ENCODE data around the gene ASB13. TPM values are rescaled to one million over a fixed set of nuclear protein-coding genes. Genes with fewer than 3 reads are reported as not detected.

Gene ASB13
- total RNA-seq, 1 experiment from 2014 or later, result 13.8 TPM

- Histone ChIP-seq H3K56ac (ENCODE audit: insufficient read length, low read depth, low read length) (no peak overlapping the region), H4K8ac (replicated peaks; ENCODE audit: insufficient read length, low read depth, low read length) (peak overlapping the region; percentile 45), H4K5ac (ENCODE audit: insufficient read length, low read depth, low read length) (no peak overlapping the region), H3K18ac (ENCODE audit: insufficient read length, low read depth, low read length) (no peak overlapping the region), H3K23me2 (ENCODE audit: insufficient read length, low read depth, low read length, poor library complexity, severe bottlenecking) (no peaks in the 10 kb centered on the region), H4K91ac (ENCODE audit: insufficient read length, low read depth, low read length) (no peak overlapping the region), H3K4me2 (ENCODE audit: insufficient read depth, insufficient read length, low read length) (no peak overlapping the region), H3K4ac (ENCODE audit: low read depth, low read length) (no peak overlapping the region), H2BK15ac (ENCODE audit: low read depth, low read length) (no peak overlapping the region), H3K9me3 (ENCODE audit: control insufficient read depth, low read depth, low read length) (no peaks in the 10 kb centered on the region), H2BK12ac (ENCODE audit: insufficient read length, low read depth, low read length) (no peak overlapping the region), H3T11ph (ENCODE audit: low read length) (no peak overlapping the region), H2AK5ac (ENCODE audit: insufficient read length, low read length) (no peak overlapping the region), H3K4me1 (ENCODE audit: insufficient read depth, low read length) (no peaks in the 10 kb centered on the region), H2AFZ (ENCODE audit: low read length) (no peak overlapping the region), H3K27ac (ENCODE audit: insufficient read length, low read depth, low read length) (no peak overlapping the region), H3K23ac (ENCODE audit: insufficient read length, low read depth, low read length) (no peak overlapping the region), H3K27me3 (ENCODE audit: insufficient read depth, low read length) (no peaks in the 10 kb centered on the region), H3K79me2 (ENCODE audit: insufficient read depth, low read length) (no peaks in the 10 kb centered on the region), H2BK120ac (ENCODE audit: low read depth, low read length, poor library complexity, severe bottlenecking) (no peak overlapping the region), H2BK5ac (ENCODE audit: insufficient read length, low read length) (no peak overlapping the region), H3K9ac (ENCODE audit: extremely low read depth, insufficient read length, low read length) (no peak overlapping the region), H4K20me1 (ENCODE audit: control insufficient read depth, insufficient read depth, insufficient read length) (no peaks in the 10 kb centered on the region), H2BK20ac (ENCODE audit: low read depth, low read length, poor library complexity, severe bottlenecking) (no peak overlapping the region), H3K79me1 (ENCODE audit: insufficient read depth, low read depth, low read length, poor library complexity, severe bottlenecking) (no peaks in the 10 kb centered on the region), H3K14ac (ENCODE audit: insufficient read depth, low read length) (no peak overlapping the region)
- Mint-ChIP-seq H3K4me1 (peaks cover 7 to 12% of the 10 kb centered on the region in 2 experiments), H3K4me3 (no peak overlapping the region), H3K27me3 (ENCODE audit: low read depth) (peaks cover 12% of the 10 kb centered on the region), H3K36me3 (ENCODE audit: insufficient read depth in 1 of 3, low read depth in 3 of 3) (no peaks in the 10 kb centered on the region), H3K9me3 (no peaks in the 10 kb centered on the region; a peak in 1 of 5 replicates), H3K27ac (no peak overlapping the region)
- no CpG with 5 or more reads among the region's 26 CpGs for WGBS (ENCODE audit: extremely low coverage, insufficient read length, low lambda C conversion rate)
- DNase-seq, result no peak
- TF ChIP-seq, protein P1, sequence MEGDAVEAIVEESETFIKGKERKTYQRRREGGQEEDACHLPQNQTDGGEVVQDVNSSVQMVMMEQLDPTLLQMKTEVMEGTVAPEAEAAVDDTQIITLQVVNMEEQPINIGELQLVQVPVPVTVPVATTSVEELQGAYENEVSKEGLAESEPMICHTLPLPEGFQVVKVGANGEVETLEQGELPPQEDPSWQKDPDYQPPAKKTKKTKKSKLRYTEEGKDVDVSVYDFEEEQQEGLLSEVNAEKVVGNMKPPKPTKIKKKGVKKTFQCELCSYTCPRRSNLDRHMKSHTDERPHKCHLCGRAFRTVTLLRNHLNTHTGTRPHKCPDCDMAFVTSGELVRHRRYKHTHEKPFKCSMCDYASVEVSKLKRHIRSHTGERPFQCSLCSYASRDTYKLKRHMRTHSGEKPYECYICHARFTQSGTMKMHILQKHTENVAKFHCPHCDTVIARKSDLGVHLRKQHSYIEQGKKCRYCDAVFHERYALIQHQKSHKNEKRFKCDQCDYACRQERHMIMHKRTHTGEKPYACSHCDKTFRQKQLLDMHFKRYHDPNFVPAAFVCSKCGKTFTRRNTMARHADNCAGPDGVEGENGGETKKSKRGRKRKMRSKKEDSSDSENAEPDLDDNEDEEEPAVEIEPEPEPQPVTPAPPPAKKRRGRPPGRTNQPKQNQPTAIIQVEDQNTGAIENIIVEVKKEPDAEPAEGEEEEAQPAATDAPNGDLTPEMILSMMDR (conservative IDR thresholded peaks at IDR 0.05), result no peak
These were observed 69.6 kb downstream of the ASB13 start for GRCh38 chr10:5596611-5597341.
